B cell (primary cell): ENCODE data around the gene RERE. TPM values are rescaled to one million over a fixed set of nuclear protein-coding genes. Genes with fewer than 3 reads are reported as not detected.

Experiments used
- ATAC-seq: fragments of 200-7000 bp; cut with Tn5 transposase; one replicate; pipeline ENCODE4 v1.10.0; 2021; ENCODE audit warnings: low read depth, mild to moderate bottlenecking, moderate number of reproducible peaks, moderate library complexity
- CTCF ChIA-PET: fragments of 350-600 bp; sonication (Branson Sonifier 250); formaldehyde crosslinking; loops from one replicate; lab custom pipeline; 2021; ENCODE audit warnings: antibody characterized with exemption, inconsistent platforms; lab: Charles Lee
- POLR2A ChIA-PET: fragments of 350-600 bp; sonication (Branson Sonifier 250); formaldehyde crosslinking; loops from one replicate; lab custom pipeline; 2021; ENCODE audit warnings: antibody characterized with exemption; lab: Charles Lee
- DNase-seq: peaks from one replicate; pipeline ENCODE4 v3.0.0; 2013
- H2AFZ ChIP-seq: 2 replicates; pipeline ENCODE4 v1.6.1; 2012; ENCODE audit warnings: mild to moderate bottlenecking, low read depth, low read length; ENCODE audit not compliant: insufficient read depth, poor library complexity, severe bottlenecking
- H3K27ac ChIP-seq, 2 donors: 1 replicate in 1 of 2; 2 replicates in 1 of 2; pipeline ENCODE4 v1.5.1; 2012 to 2013; ENCODE audit warnings: low read length in 2 of 2, mild to moderate bottlenecking in 2 of 2, moderate library complexity in 1 of 2
- H3K27me3 ChIP-seq, 4 experiments: fragments of 200-600 bp in 1 of 4; sonication (generic) in 1 of 4; replicated peaks in 1 of 4; 1 replicate in 2 of 4; 2 replicates in 2 of 4; pipeline versions ENCODE4 v1.6.1 to v1.7.0; 2013 to 2016; ENCODE audit warnings: low read length in 3 of 4, mild to moderate bottlenecking in 2 of 4, mixed read lengths in 1 of 4, moderate library complexity in 1 of 4; ENCODE audit not compliant: insufficient read depth in 4 of 4, control insufficient read depth in 3 of 4; ENCODE audit errors: control extremely low read depth in 1 of 4
- H3K36me3 ChIP-seq, 2 experiments: replicated peaks in 1 of 2; 1 replicate in 1 of 2; 2 replicates in 1 of 2; pipeline versions ENCODE4 v1.6.1 to v1.7.1; 2013; ENCODE audit warnings: low read length in 1 of 2; ENCODE audit not compliant: insufficient read depth in 2 of 2, control insufficient read depth in 1 of 2; ENCODE audit errors: control extremely low read depth in 1 of 2, extremely low read depth in 1 of 2
- H3K4me1 ChIP-seq, 2 donors: fragments of 200-600 bp in 1 of 2; sonication (generic) in 1 of 2; 1 replicate in 1 of 2; 2 replicates in 1 of 2; pipeline versions ENCODE4 v1.5.1 to v1.6.1; 2013 to 2017; ENCODE audit warnings: low read length in 2 of 2; ENCODE audit not compliant: control insufficient read depth in 2 of 2, insufficient read depth in 2 of 2
- H3K4me2 ChIP-seq: replicated peaks from 2 replicates; pipeline ENCODE3; 2012; ENCODE audit warnings: mild to moderate bottlenecking, low read depth, low read length; ENCODE audit not compliant: poor library complexity, severe bottlenecking
- H3K4me3 ChIP-seq, 5 experiments: fragments of 200-600 bp in 1 of 5; sonication (generic) in 1 of 5; 1 replicate in 3 of 5; 2 replicates in 2 of 5; pipeline versions ENCODE4 v1.5.1 to v1.7.0; 2011 to 2016; ENCODE audit warnings: low read length in 4 of 5, mild to moderate bottlenecking in 4 of 5, low read depth in 2 of 5, control low read depth in 1 of 5, moderate library complexity in 1 of 5; ENCODE audit not compliant: insufficient read depth in 1 of 5; ENCODE audit errors: control extremely low read depth in 1 of 5, extremely low read depth in 1 of 5
- H3K79me2 ChIP-seq: fragments of 200-600 bp; sonication (generic); one replicate; pipeline ENCODE4 v1.6.0; 2016; ENCODE audit warnings: low read length; ENCODE audit not compliant: control insufficient read depth, insufficient read depth
- H3K9ac ChIP-seq: fragments of 200-600 bp; sonication (generic); 2 replicates; pipeline ENCODE4 v1.6.1; 2017; ENCODE audit warnings: mild to moderate bottlenecking, low read length, moderate library complexity
- H3K9me3 ChIP-seq, 3 donors: one replicate each; pipeline versions ENCODE4 v1.6.1 to v1.7.1; 2013; ENCODE audit warnings: low read length in 2 of 3; ENCODE audit not compliant: control insufficient read depth in 2 of 3, insufficient read depth in 1 of 3; ENCODE audit errors: control extremely low read depth in 1 of 3
- H4K20me1 ChIP-seq: 2 replicates; pipeline ENCODE4 v1.6.0; 2012; ENCODE audit warnings: mild to moderate bottlenecking, low read length; ENCODE audit not compliant: insufficient read depth, control insufficient read depth, poor library complexity, severe bottlenecking
- H3K27ac Mint-ChIP-seq: one replicate; pipeline ENCODE4 v1.8.0; 2021; ENCODE audit warnings: mixed read lengths
- H3K27me3 Mint-ChIP-seq: one replicate; pipeline ENCODE4 v1.8.0; 2021; ENCODE audit warnings: mixed read lengths
- H3K4me1 Mint-ChIP-seq: one replicate; pipeline ENCODE4 v1.8.0; 2021; ENCODE audit warnings: mixed read lengths
- H3K4me3 Mint-ChIP-seq: one replicate; pipeline ENCODE4 v1.8.0; 2021; ENCODE audit warnings: mixed read lengths
- H3K9me3 Mint-ChIP-seq: one replicate; pipeline ENCODE4 v1.8.0; 2022; ENCODE audit warnings: mixed read lengths; ENCODE audit not compliant: insufficient read depth
- EZH2 ChIP-seq: IDR thresholded peaks from 2 replicates; pipeline ENCODE4 v1.6.1; 2012; ENCODE audit warnings: borderline replicate concordance, low read depth, mild to moderate bottlenecking, moderate library complexity, low read length; ENCODE audit not compliant: insufficient read depth, poor library complexity, severe bottlenecking
- WGBS: methylation state at CpG from one replicate; pipeline ENCODE4 v1.1.5; 2013; ENCODE audit warnings: missing lambda C conversion rate; ENCODE audit not compliant: insufficient coverage; 5-methylcytosine and 5-hydroxymethylcytosine counted together
- intact Hi-C: fragments of 100-400 bp; cut with micrococcal nuclease; formaldehyde crosslinking; loops from one replicate; pipeline ENCODE4 v1.10.0; 2022
- polyA plus RNA-seq: library from polyadenylated mRNA; depleted of rRNA; stranded (reverse); fragments of >200 nt; gene quantifications from 2 replicates; pipeline ENCODE4 v1.2.3, GENCODE V29; 2012
- total RNA-seq, 2 donors: library from RNA; stranded (reverse); fragments of 120-200 nt in 1 of 2; gene quantifications; 1 replicate in 1 of 2; 2 replicates in 1 of 2; pipeline versions ENCODE4 v1.2.3 to v1.2.4, GENCODE V29; 2013 to 2022
- TF ChIP-seq, protein P1 (sequence below): fragments of 200-600 bp; IDR thresholded peaks from one replicate; pipeline ENCODE4 v1.8.0; 2022; ENCODE audit warnings: antibody characterized with exemption, mild to moderate bottlenecking

Gene RERE
- total and polyA plus RNA-seq, 2 donors (not counting 1 experiment from before 2014, with no cell fraction given) = 27.3 to 132 TPM

DNA sequence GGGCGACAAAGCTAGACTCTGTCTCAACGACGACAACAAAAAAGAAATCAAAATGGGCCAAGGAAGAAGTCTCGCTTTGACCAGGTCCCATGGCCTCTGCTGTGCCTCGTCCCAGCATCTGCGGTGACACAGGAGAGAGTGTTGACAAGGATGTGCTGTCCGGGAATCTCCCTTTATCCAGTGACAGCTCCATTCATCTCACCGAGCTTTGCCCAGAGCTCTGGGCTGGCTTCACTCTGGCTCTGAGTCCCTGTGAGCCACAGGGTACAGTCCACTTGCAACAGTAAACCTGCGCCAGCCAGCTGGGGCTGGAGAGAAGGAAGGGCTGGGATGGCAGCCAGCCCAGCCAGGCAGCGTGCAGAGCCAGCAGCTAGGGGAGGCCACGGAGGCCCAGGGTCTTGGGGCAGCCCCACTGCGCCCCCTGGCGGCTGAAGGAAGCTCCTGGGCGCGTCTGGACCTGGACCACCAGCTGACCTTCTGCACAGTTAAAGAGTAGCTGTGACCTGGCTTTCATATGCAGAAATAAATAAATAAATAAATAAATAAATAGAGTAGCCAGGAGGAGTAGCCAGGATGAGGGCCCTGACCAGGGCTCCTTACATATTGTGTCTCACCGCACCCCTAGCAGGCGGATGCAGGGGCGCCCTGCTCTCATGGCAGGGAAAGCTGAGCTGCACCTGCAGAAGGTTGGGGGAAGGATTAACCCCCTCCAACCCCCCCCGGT is 31.4 kb upstream of the RERE start:
- ATAC-seq = peak; percentile 92
- peak overlapping the region; percentile 53 for H3K4me2 ChIP-seq

DNA sequence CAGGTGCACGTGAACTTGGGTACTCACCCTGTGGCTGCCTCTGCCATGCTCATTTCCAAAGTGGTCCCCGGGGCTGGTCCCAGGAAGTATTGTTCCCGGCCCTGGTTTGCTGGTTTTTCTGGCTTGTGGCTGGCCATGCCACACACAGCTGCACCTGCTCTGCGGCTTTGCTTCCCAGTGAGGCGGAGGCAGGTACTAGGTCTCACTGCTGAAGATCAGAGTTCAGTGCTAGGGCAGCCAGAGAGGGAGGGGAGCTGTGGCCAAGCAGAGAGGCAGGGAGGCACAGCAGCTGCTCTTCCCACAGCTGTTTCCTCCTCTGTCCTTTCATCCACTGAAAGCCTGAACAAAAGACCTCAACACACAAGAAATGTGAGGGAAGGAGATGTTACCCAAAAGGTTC is 30.6 kb upstream of the RERE start:
- POLR2A ChIA-PET = no interaction called here

More for the DNA sequence above, 31.4 kb upstream of the RERE start:
- Histone ChIP-seq H3K4me3 (no peak overlapping the region), H3K27ac (no peak overlapping the region), H2AFZ (peak overlapping the region; percentile 30), H3K36me3 (no peaks in the 10 kb centered on the region), H3K79me2 (no peaks in the 10 kb centered on the region), H3K9me3 (no peaks in the 10 kb centered on the region), H3K9ac (no peak overlapping the region), H4K20me1 (no peaks in the 10 kb centered on the region), H3K4me1 (peaks cover 2 to 5% of the 10 kb centered on the region in 2 donors), H3K27me3 (no peaks in the 10 kb centered on the region)
- Mint-ChIP-seq H3K4me1 (peaks cover 2% of the 10 kb centered on the region), H3K9me3 (no peaks in the 10 kb centered on the region), H3K27me3 (peaks cover 7% of the 10 kb centered on the region), H3K27ac (no peak overlapping the region), H3K4me3 (no peak overlapping the region)
- peak; percentile 82 for DNase-seq
- intact Hi-C loops = loop anchor here (1.0 kb wide), 1 partner anchor 123 kb away; no protein-coding TSS in a partner anchor
- WGBS = 41% methylated on average over 13 of the region's 19 CpGs
- CTCF ChIA-PET = interaction anchor here (0.6 to 9.4 kb wide), 71 partner anchors 10 to 838 kb away, joined by 3 to 119 read pairs (median 5); partner anchors contain the start of genes ENO1 and RERE
- POLR2A ChIA-PET = no interaction called here
- TF ChIP-seq, protein P1, sequence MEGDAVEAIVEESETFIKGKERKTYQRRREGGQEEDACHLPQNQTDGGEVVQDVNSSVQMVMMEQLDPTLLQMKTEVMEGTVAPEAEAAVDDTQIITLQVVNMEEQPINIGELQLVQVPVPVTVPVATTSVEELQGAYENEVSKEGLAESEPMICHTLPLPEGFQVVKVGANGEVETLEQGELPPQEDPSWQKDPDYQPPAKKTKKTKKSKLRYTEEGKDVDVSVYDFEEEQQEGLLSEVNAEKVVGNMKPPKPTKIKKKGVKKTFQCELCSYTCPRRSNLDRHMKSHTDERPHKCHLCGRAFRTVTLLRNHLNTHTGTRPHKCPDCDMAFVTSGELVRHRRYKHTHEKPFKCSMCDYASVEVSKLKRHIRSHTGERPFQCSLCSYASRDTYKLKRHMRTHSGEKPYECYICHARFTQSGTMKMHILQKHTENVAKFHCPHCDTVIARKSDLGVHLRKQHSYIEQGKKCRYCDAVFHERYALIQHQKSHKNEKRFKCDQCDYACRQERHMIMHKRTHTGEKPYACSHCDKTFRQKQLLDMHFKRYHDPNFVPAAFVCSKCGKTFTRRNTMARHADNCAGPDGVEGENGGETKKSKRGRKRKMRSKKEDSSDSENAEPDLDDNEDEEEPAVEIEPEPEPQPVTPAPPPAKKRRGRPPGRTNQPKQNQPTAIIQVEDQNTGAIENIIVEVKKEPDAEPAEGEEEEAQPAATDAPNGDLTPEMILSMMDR = peak; percentile 92
- TF ChIP-seq EZH2 = no peak

More for the DNA sequence above, 30.6 kb upstream of the RERE start:
- Mint-ChIP-seq H3K4me1 (peaks cover 2% of the 10 kb centered on the region), H3K9me3 (no peaks in the 10 kb centered on the region), H3K4me3 (no peak overlapping the region), H3K27me3 (peaks cover 11% of the 10 kb centered on the region), H3K27ac (no peak overlapping the region)
- Histone ChIP-seq H3K9me3 (no peaks in the 10 kb centered on the region), H3K4me2 (no peak overlapping the region), H4K20me1 (no peaks in the 10 kb centered on the region), H3K4me1 (peaks cover 2 to 5% of the 10 kb centered on the region in 2 donors), H3K36me3 (no peaks in the 10 kb centered on the region), H3K27ac (no peak overlapping the region), H3K27me3 (no peaks in the 10 kb centered on the region), H3K79me2 (no peaks in the 10 kb centered on the region), H3K4me3 (no peak overlapping the region), H3K9ac (no peak overlapping the region), H2AFZ (no peak overlapping the region)
- intact Hi-C loops = no loop called here
- WGBS = 11% methylated on average over 5 of the region's 5 CpGs
- DNase-seq (no peak), ATAC-seq (no peak)
- CTCF ChIA-PET = interaction anchor here (0.8 to 9.4 kb wide), 33 partner anchors 9 to 832 kb away, joined by 3 to 119 read pairs (median 8); partner anchors contain the start of gene RERE
- TF ChIP-seq EZH2 = no peak
- TF ChIP-seq, protein P1 = no peak
